SK-MEL-5 (cell line): Measurements from ENCODE around the gene MEGF10. TPM values are rescaled to one million over a fixed set of nuclear protein-coding genes. Genes with fewer than 3 reads are reported as not detected.

Source experiments
- DNase-seq: peaks from one replicate; pipeline ENCODE4 v3.0.0-alpha.2; 2016; ENCODE audit warnings: low read depth, low spot score
- in situ Hi-C: cut with HindIII; loops from 2 replicates; pipeline ENCODE4 v1.10.0; 2016; ENCODE audit warnings: low sequenced_read_pairs, high pct_unique_total_duplicates, low pct_unique_long_range_greater_than_20kb
- total RNA-seq: library from RNA; depleted of rRNA; stranded (reverse); fragments of >200 nt; shearing (Covaris generic); gene quantifications from 2 replicates; pipeline ENCODE4 v1.2.3, GENCODE V29; 2014

MEGF10 gene
- total RNA-seq, 1 experiment from 2014 or later, result 16.4 TPM

DNA sequence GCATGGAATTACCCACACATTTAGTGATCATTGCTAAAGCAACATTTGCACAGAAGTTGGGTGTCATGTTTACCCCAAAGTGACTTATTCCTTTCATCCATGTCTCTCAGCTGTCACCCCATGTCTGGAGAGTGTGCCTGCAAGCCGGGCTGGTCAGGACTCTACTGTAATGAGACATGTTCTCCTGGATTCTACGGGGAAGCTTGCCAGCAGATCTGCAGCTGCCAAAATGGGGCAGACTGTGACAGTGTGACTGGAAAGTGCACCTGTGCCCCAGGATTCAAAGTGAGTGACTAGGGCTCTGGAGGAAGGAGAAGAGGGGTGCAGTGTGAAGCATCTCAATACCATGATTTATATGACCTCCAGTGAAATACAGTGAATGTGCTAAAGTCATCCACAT, 126.9 kb downstream of the MEGF10 start:
- in situ Hi-C loops, result no loop called here
- no peak for DNase-seq

DNA sequence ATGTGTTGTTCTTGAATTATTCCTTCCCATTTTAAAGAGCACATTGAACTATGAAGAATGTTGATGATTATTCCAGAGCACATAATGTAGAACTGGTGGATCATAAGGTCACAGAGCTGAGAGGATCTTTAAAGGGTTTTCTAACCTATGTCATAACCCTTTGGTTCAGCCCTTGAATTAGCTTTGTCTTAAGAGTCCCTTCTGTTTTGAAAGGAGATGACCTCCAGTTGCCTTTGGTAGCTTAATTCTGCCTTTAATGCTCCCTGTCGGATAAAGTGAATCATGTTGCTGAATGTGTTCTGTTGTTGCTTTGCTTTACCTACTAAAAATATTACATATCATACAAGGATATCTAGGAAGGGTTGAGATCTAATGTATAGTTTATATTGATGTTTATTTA, 127.8 kb downstream of the MEGF10 start:
- in situ Hi-C loops, result no loop called here
- DNase-seq, result no peak

DNA sequence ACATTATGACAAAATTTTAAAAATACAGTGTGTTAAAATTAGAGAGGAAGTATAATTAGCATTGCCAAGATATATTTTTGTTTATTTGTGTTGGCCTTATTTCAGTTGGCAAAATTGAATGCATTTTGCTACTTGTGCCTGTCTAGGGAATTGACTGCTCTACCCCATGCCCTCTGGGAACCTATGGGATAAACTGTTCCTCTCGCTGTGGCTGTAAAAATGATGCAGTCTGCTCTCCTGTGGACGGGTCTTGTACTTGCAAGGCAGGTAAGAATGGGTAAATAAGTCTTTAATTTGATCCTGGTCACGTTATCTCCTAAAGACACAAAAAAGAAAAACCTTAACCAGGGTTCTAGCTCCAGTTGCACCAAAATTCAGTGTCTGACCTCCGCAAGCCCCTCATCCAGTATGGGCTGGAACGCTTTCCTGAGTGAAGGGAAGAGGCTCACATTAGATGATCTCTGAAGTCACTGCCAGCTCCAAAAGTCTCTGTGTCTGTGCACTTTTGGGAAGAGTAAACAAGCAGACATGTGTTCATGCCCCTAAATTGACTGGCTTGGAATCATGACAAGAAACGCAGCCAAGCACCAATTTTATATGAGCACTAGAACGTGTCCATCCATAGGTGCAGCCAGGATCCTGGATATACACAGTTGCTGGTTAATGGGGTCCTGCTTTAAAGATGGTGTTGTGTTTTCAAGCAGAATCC, 128.5 kb downstream of the MEGF10 start:
- in situ Hi-C loops, result no loop called here
- no peak for DNase-seq

DNA sequence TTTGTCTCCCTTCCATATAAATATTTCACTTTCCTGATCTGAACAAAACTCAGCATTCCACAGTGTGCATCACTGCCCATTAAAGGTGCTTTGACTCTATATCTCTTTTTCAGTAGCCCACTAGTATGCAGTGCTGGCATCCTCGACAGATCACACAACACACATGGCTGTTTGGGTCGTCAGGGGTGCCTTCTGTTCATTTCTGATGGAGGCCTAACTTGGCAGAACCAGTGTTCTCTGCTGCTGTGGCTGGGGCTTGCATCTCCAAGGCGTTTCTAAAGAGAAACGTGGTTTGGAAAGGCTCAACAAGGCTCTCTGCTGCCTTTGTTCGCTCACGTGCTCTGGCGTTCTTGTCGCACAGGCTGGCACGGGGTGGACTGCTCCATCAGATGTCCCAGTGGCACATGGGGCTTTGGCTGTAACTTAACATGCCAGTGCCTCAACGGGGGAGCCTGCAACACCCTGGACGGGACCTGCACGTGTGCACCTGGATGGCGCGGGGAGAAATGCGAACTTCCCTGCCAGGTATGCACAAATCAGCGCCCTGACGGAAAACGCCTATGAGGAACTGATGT, 129.2 kb downstream of the MEGF10 start:
- in situ Hi-C loops, result no loop called here

DNA sequence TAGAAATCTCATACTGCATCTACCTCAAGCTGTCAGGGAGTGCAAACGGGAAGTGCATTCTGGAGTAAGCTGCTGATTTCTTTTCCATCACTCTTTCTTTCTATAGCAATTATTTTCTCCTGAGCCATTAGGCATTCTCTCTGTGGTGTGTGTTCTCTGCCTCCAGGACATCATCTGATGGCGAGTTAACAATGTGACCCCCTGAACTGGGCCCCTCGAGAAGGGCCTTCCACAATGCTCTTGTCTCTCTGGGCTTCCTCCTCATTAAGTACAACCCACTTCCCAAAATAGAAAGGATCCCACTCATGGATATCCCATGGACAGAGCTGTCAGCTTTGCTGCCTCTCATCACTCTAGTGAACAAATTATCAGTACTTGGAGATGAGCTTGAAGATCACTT, 130.2 kb downstream of the MEGF10 start:
- DNase-seq, result no peak
- in situ Hi-C loops, result no loop called here

More for the DNA sequence above, 129.2 kb downstream of the MEGF10 start:
- DNase-seq, result no peak

DNA sequence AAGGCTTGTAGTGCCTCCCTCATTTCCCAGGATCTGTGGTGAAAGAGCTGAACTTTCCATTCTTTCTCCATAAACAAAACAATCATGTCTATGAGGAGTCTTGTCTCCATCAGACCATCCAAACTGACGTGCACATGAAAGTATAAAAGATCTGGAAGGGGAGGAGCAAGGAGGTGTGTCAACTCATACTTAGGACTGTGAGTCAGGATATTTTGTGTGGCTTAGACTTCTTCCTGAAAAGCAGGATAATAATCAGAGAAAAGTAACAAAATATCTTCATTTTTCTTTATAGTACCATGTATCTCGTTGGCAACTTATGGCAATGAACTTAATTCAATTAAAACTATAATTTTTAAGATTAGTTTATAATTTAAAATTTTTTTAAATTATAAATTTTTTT, 130.9 kb downstream of the MEGF10 start:
- in situ Hi-C loops, result no loop called here
- no peak for DNase-seq

DNA sequence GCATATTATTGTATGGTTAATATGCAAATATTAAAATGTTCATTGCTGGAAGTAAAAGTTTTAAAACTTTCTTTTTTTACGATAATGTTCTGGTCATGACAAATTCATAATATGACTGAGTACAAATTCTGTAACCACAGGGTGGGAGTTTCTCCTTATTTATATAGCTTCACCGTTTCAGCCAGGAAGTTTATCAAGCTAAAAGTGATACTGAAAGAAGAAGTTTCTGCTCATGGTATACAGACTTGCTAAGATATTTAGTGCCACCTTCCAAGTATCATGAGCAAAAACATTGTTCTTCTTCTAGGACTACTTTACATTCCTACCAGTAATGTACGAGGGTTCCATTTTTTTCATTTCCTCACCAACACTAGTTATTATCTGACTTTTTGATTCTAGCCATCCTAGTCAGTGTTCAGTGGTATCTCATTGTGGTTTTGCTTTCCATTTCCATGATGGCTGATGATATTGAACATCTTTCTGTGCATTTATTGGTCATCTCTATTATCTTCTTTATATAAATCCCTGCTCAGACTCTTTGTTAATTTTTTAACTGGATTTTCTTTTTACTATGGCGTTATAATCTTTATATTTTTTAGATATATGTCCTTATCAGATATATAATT, 132.7 kb downstream of the MEGF10 start:
- in situ Hi-C loops, result no loop called here
- DNase-seq, result no peak

DNA sequence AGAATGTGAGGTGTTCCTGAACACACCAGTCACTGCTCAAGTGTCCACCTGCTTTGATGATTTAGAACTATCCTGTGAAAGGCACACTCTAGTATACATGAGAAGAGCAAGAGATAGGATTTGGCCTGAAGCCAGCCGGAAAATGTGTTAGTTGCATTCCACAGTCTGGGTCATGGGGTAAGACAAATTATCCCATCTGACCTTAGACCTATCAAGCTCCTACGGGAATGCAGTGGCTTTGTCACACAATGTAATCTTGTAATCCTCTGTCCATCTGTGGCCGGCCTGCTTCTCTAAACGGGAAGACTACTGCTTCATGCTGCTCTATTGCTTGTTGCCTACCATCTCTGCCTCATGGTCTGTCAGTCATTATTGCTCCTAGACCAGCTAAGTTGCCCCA, 134.4 kb downstream of the MEGF10 start:
- no peak for DNase-seq
- in situ Hi-C loops, result no loop called here

DNA sequence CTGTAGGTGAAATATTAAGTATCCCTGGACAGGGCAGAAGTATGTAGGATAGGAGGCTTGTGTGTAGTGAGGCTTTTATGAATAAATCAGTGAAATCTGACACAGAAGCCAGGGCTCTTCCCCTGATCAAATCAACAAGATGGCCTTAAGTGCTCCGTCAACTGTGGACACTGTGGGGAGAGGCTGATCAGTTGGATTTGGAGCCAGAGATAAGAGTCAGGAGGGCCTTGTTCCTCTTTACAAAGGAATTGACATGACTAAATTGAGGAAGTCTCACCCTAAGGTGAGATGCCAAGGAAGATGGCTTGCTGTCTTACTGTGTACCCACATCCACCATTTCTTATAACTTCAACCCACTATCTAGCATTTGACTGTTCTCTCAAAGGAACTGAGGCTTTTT, 135.3 kb downstream of the MEGF10 start:
- in situ Hi-C loops, result no loop called here
- no peak for DNase-seq

DNA sequence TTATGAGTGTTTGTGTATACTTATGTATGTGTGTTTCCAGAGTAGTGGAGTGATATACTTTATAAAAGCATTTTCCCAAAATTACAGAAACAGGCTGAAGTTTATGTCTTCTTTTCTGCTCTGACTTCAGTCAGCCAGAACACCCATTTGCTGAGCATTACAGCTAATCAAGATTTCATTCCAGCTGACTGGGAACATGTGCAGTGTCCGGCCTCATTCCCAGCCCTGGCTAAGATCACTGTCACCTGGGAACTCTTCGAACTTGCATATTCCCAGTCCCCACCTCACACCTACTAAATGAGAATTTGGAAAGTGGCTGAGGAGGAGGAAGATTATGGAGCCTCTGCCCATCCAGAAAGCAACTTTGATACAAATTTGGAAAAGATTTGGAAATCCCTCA, 136.1 kb downstream of the MEGF10 start:
- in situ Hi-C loops, result no loop called here
- DNase-seq, result no peak

DNA sequence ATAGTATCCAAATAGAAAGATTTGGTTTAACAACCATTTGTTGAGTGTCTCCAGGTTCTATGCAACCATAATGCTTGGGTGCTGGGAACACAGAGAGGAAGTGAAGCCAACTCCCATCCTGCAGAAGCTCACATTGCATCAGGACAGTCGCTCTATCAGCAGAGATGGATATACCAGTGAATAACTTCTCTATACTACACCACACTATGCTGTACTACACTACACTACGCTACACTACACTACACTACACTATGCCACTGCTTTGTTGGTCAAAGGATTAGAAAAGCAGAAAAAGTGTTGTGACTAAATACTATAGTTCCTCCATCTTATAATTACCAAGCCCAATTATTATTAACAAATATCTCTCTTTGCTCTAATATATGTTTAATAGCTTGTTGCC, 137.7 kb downstream of the MEGF10 start:
- DNase-seq, result no peak
- in situ Hi-C loops, result no loop called here

DNA sequence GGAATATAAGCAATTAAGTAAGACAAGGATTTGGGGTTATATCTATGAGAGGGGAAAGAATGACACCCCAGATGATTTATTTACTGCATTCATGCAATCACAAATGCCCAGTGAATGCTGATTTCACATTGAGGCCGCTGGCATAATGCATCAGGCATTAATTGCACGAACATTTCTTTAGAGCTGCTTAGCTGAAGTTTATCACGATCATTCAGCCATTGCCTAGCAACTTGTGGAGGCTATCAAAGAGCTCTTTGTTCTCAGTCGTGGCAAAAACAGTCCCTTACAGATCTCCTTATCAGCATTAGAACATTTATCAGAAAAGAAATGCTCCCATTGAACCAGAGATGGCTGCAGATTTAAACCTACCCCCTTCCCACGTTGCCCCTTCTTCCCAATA, 138.2 kb downstream of the MEGF10 start:
- in situ Hi-C loops, result no loop called here
- peak; percentile 88 for DNase-seq

DNA sequence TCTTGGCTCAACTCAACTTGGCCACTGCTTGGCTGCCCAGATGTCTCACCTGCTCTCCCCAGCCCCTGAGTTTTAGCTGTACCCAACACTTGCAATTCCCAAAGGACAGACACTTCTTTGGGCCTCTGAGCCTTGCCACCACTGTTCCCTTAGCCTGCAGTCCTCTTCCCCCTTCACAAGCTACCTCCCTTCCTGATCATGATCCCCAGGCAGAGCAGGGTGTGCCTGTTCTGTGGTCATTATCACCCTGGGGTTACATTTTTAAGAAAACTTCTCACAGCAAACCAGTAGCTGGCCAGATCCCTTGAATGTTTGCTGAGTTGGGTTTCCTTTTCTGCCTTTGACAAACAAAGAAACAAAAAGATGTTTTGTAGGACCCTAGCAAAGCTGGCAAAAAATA, 139.3 kb downstream of the MEGF10 start:
- in situ Hi-C loops, result no loop called here
- DNase-seq, result no peak

DNA sequence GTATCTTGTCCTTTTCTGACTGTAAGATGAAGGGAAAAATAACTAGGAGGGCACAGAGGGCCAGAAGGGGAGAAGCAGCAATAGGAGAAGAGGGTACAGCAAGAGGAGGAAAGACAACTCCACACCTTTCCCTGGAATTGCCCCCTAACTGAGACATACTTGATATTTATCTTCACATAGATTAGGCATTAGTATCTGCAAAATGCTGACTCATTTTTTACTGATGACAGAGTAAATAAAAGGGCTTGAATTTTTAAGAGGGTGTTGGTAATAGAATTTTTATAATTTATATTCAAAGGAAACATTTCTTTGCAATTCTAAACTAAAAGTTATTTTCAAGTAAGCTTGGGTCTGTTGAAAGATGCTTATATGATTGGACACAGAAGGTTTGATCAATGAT, 140.0 kb downstream of the MEGF10 start:
- in situ Hi-C loops, result no loop called here
- DNase-seq, result no peak

DNA sequence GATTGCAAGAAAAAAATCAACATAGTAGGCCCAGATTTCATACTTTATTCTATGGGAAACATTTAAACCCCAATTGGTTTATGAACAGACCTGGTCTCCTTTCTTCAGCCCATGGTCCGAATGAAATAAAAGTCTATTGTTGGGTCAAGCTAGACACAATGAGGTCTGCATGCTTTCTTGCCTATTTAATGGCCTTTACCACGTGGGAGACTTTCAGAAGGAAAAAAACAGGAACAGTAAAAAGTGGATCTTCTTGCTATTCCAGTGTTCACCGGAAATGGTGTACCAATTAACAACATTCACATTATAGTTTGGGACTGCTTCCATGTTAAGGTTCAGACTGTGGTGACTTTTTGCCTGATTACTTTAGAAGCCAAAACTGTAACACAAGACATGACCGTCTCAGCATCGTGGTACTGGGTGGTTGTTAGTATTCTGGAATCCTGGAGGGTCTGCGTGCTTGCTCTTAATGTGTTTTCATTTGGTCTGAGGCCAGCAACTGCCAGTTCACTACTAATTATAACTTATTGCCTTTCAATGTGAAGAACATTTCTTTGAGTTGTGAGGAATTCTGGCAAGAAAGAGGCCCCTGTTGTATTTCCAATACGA, 141.5 kb downstream of the MEGF10 start:
- DNase-seq, result no peak
- in situ Hi-C loops, result no loop called here

DNA sequence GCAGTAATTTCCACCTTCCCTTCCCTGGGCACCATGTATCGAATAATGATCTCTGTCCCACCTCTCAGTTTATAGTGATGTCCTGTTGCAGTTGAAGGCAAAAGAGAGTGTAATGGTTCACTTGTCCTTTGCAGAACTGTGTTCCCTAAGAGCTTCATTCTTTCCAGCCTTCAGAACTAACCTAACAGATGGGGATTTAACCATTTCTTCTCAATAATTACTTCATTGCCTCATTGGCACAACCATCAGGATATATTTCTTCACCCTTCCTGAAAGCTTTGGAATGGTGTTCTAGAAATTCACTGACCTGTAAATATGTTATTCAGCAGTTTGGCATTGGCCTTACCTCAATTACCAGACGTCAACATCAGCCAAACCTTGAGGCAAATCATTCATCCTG, 142.9 kb downstream of the MEGF10 start:
- DNase-seq, result no peak
- in situ Hi-C loops, result no loop called here

DNA sequence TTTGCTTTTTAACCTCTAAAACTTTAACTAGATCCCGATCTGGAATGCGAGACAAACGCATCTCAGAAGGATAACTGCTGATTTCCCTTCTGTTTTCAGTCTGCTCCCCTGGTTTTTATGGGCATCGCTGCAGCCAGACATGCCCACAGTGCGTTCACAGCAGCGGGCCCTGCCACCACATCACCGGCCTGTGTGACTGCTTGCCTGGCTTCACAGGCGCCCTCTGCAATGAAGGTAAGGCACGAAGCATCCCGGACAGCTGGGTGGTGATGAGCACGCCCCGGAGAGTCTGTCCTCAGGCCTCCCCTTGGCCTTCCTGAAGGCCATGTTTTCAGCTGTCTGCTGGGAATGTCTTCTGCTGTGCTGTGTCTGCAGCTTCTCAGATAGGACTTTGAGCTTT, 144.0 kb downstream of the MEGF10 start:
- DNase-seq, result no peak
- in situ Hi-C loops, result no loop called here

DNA sequence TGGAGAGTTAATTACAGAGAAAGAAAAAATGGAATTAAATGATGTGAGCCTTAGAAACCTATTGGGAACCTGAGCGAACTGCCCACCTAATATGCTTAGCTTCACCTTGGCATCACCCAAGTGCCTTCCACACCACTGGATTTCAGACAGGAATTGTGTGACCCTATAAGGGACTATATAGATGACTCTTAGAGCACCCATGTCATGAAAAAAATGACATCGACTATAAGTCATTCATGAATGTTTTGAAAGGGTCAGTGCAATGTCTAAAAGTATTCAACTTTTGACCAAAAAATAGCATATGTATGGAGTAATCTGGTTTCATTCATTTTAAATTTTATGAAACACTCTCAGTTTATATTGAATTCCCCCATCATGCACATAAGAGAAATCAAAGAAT, 145.2 kb downstream of the MEGF10 start:
- in situ Hi-C loops, result no loop called here
- DNase-seq, result no peak

DNA sequence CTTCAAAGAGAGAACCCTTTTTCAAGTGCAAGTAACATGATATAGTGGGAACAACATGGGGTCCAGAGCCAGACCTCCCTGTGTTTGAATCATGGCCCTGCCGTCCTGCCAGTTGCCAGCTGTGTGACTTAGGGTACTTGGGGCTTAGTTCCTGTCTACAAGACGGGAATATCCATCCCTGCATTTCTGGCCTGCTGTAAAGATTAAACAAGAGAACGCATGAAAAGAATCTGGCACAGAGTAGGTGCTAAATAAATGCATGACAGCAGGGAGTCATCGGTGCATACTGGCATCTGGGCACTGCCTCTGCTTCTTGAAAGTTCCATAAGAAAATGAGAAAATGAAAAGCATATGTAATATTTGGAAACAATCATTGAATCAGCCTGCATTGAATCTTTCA, 149.0 kb downstream of the MEGF10 start:
- in situ Hi-C loops, result no loop called here
- DNase-seq, result no peak
